H4 (cell line): ENCODE data around the gene PRRT4. TPM values are rescaled to one million over a fixed set of nuclear protein-coding genes. Genes with fewer than 3 reads are reported as not detected.

Experiments used
- DNase-seq: peaks from one replicate; pipeline ENCODE4 v3.0.0-alpha.2; 2015; ENCODE audit warnings: low spot score
- total RNA-seq: library from RNA; depleted of rRNA; stranded (reverse); fragments of >200 nt; shearing (Covaris generic); gene quantifications from 2 replicates; pipeline ENCODE4 v1.2.3, GENCODE V29; 2014

Gene PRRT4
- total RNA-seq, 1 experiment from 2014 or later, result 0.21 TPM

- no peak for DNase-seq
Measured at GRCh38 chr7:128374041-128374440, 12.6 kb upstream of the PRRT4 start.

- no peak for DNase-seq
Measured at GRCh38 chr7:128373606-128374005, 12.1 kb upstream of the PRRT4 start.

GRCh38 chr7:128370491-128370890 is 9.0 kb upstream of the PRRT4 start:
- DNase-seq, result no peak

GRCh38 chr7:128366986-128367385 is 5.5 kb upstream of the PRRT4 start:
- no peak for DNase-seq

GRCh38 chr7:128366300-128366699 is 4.8 kb upstream of the PRRT4 start:
- DNase-seq, result no peak

GRCh38 chr7:128365432-128365831 is 3.9 kb upstream of the PRRT4 start:
- DNase-seq, result no peak

GRCh38 chr7:128364166-128364870 is 2.8 kb upstream of the PRRT4 start:
- no peak for DNase-seq

GRCh38 chr7:128363261-128363721 is 1.8 kb upstream of the PRRT4 start:
- DNase-seq, result no peak

GRCh38 chr7:128362670-128363069 is 1.2 kb upstream of the PRRT4 start:
- DNase-seq, result peak; percentile 30

- DNase-seq, result no peak
Measured at GRCh38 chr7:128360359-128360678, 1.2 kb downstream of the PRRT4 start.

GRCh38 chr7:128359939-128360338 is 1.6 kb downstream of the PRRT4 start:
- no peak for DNase-seq

- no peak for DNase-seq
Measured at GRCh38 chr7:128359336-128359735, 2.2 kb downstream of the PRRT4 start.

- no peak for DNase-seq
Measured at GRCh38 chr7:128358233-128358632, 3.3 kb downstream of the PRRT4 start.

GRCh38 chr7:128357217-128357613 is 4.3 kb downstream of the PRRT4 start:
- no peak for DNase-seq

GRCh38 chr7:128356546-128357216 is 4.8 kb downstream of the PRRT4 start:
- no peak for DNase-seq

- DNase-seq, result no peak
Measured at GRCh38 chr7:128353610-128354009, 7.9 kb downstream of the PRRT4 start.

- no peak for DNase-seq
Measured at GRCh38 chr7:128353189-128353588, 8.3 kb downstream of the PRRT4 start.

- no peak for DNase-seq
Measured at GRCh38 chr7:128352636-128353035, 8.9 kb downstream of the PRRT4 start.

- DNase-seq, result no peak
Measured at GRCh38 chr7:128352153-128352537, 9.3 kb downstream of the PRRT4 start.

- DNase-seq, result no peak
Measured at GRCh38 chr7:128351296-128352152, 10.0 kb downstream of the PRRT4 start.

- no peak for DNase-seq
Measured at GRCh38 chr7:128350708-128351295, 10.7 kb downstream of the PRRT4 start.

- no peak for DNase-seq
Measured at GRCh38 chr7:128349466-128349825, 12.0 kb downstream of the PRRT4 start.
